PC-9 (cell line): ENCODE results near the gene USF1.

Source experiments
- EZH2 ChIP-seq: fragments of 200-600 bp; sonication (generic); IDR thresholded peaks from 2 replicates; pipeline ENCODE4 v1.8.0; 2017; ENCODE audit warnings: antibody characterized with exemption, low read depth
- TF ChIP-seq, protein P1 (sequence below): fragments of 200-600 bp; sonication (generic); conservative IDR thresholded peaks from 2 replicates; pipeline ENCODE4 v1.6.1; 2017; ENCODE audit warnings: mixed run types, antibody characterized with exemption, mild to moderate bottlenecking, moderate library complexity

- TF ChIP-seq, protein P1, sequence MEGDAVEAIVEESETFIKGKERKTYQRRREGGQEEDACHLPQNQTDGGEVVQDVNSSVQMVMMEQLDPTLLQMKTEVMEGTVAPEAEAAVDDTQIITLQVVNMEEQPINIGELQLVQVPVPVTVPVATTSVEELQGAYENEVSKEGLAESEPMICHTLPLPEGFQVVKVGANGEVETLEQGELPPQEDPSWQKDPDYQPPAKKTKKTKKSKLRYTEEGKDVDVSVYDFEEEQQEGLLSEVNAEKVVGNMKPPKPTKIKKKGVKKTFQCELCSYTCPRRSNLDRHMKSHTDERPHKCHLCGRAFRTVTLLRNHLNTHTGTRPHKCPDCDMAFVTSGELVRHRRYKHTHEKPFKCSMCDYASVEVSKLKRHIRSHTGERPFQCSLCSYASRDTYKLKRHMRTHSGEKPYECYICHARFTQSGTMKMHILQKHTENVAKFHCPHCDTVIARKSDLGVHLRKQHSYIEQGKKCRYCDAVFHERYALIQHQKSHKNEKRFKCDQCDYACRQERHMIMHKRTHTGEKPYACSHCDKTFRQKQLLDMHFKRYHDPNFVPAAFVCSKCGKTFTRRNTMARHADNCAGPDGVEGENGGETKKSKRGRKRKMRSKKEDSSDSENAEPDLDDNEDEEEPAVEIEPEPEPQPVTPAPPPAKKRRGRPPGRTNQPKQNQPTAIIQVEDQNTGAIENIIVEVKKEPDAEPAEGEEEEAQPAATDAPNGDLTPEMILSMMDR, result no peak
- no peak for TF ChIP-seq EZH2
These were observed 46.4 kb downstream of the USF1 start for GRCh38 chr1:160999376-160999775.
